GM18907 (cell line): Measurements from ENCODE around the gene NCS1.

ENCODE experiments used
- ATAC-seq: cut with Tn5 transposase; IDR thresholded peaks from one replicate; pipeline ENCODE4 v1.9.1; 2021; ENCODE audit warnings: mild to moderate bottlenecking, moderate library complexity; ENCODE audit not compliant: unreplicated experiment

Gene NCS1

GRCh38 chr9:130147198-130147597 is 25.0 kb upstream of the NCS1 start:
- no peak for ATAC-seq

GRCh38 chr9:130147910-130148309 is 24.3 kb upstream of the NCS1 start:
- no peak for ATAC-seq

- ATAC-seq: no peak
Measured at GRCh38 chr9:130149031-130149430, 23.2 kb upstream of the NCS1 start.

- no peak for ATAC-seq
Measured at GRCh38 chr9:130149654-130150286, 22.4 kb upstream of the NCS1 start.

- ATAC-seq: no peak
Measured at GRCh38 chr9:130150779-130151382, 21.3 kb upstream of the NCS1 start.

- no peak for ATAC-seq
Measured at GRCh38 chr9:130154816-130155215, 17.4 kb upstream of the NCS1 start.

GRCh38 chr9:130155647-130156046 is 16.6 kb upstream of the NCS1 start:
- ATAC-seq: no peak

GRCh38 chr9:130156672-130157071 is 15.5 kb upstream of the NCS1 start:
- ATAC-seq: no peak

GRCh38 chr9:130157079-130157478 is 15.1 kb upstream of the NCS1 start:
- no peak for ATAC-seq

GRCh38 chr9:130158001-130158400 is 14.2 kb upstream of the NCS1 start:
- no peak for ATAC-seq

- no peak for ATAC-seq
Measured at GRCh38 chr9:130159057-130159456, 13.1 kb upstream of the NCS1 start.

- no peak for ATAC-seq
Measured at GRCh38 chr9:130159915-130160670, 12.1 kb upstream of the NCS1 start.

GRCh38 chr9:130160862-130161470 is 11.2 kb upstream of the NCS1 start:
- ATAC-seq: no peak

GRCh38 chr9:130165579-130165978 is 6.6 kb upstream of the NCS1 start:
- no peak for ATAC-seq

- no peak for ATAC-seq
Measured at GRCh38 chr9:130166399-130166798, 5.8 kb upstream of the NCS1 start.

- no peak for ATAC-seq
Measured at GRCh38 chr9:130167927-130168326, 4.3 kb upstream of the NCS1 start.

- no peak for ATAC-seq
Measured at GRCh38 chr9:130171226-130172148, 717 bp upstream of the NCS1 start.

- no peak for ATAC-seq
Measured at GRCh38 chr9:130172858-130173665, 858 bp downstream of the NCS1 start.

- no peak for ATAC-seq
Measured at GRCh38 chr9:130173666-130173983, 1.4 kb downstream of the NCS1 start.

GRCh38 chr9:130174025-130174424 is 1.8 kb downstream of the NCS1 start:
- ATAC-seq: no peak
